GM12864 (cell line): ENCODE data around the gene PSMD6.

Experiments
- DNase-seq: peaks from one replicate; pipeline ENCODE4 v3.0.0-alpha.2; 2011; ENCODE audit warnings: low read depth
- H3K4me3 ChIP-seq: 2 replicates; pipeline ENCODE4 v1.5.1; 2011; ENCODE audit warnings: mild to moderate bottlenecking, low read depth, low read length, control low read depth
- CTCF ChIP-seq: IDR thresholded peaks from 2 replicates; pipeline ENCODE4 v1.5.1; 2011; ENCODE audit warnings: low read depth, mild to moderate bottlenecking, moderate library complexity, low read length, control low read depth, inconsistent platforms; ENCODE audit errors: missing control alignments

PSMD6 gene

GRCh38 chr3:64026346-64026745 is 3.1 kb upstream of the PSMD6 start:
- no peak for DNase-seq
- TF ChIP-seq CTCF = no peak
- H3K4me3 ChIP-seq = no peak overlapping the region

- H3K4me3 ChIP-seq = peak overlapping the region; percentile 68; the same call in 1 of the 2 replicates
- no peak for DNase-seq
- no peak for TF ChIP-seq CTCF
Observed at GRCh38 chr3:64023861-64024223, 548 bp upstream of the PSMD6 start.

- TF ChIP-seq CTCF = no peak
- no peak for DNase-seq
Observed at GRCh38 chr3:64022451-64023186, 675 bp downstream of the PSMD6 start.

GRCh38 chr3:64021922-64022321 is 1.4 kb downstream of the PSMD6 start:
- no peak for TF ChIP-seq CTCF
- H3K4me3 ChIP-seq = peak overlapping the region; percentile 68
- no peak for DNase-seq

More at GRCh38 chr3:64022451-64023186, 675 bp downstream of the PSMD6 start:
- H3K4me3 ChIP-seq = peak overlapping the region; percentile 68

- no peak for DNase-seq
Observed at GRCh38 chr3:64019879-64020278, 3.4 kb downstream of the PSMD6 start.

GRCh38 chr3:64019271-64019670 is 4.0 kb downstream of the PSMD6 start:
- DNase-seq = no peak
- no peak for TF ChIP-seq CTCF
- H3K4me3 ChIP-seq = no peak overlapping the region

More at GRCh38 chr3:64019879-64020278, 3.4 kb downstream of the PSMD6 start:
- no peak for TF ChIP-seq CTCF
- no peak overlapping the region for H3K4me3 ChIP-seq

- no peak overlapping the region for H3K4me3 ChIP-seq
- no peak for DNase-seq
- TF ChIP-seq CTCF = no peak
Observed at GRCh38 chr3:64016941-64017620, 6.2 kb downstream of the PSMD6 start.
